Colonic mucosa (tissue), 4 donors: ENCODE data around the gene DTNB. TPM values are rescaled to one million over a fixed set of nuclear protein-coding genes. Genes with fewer than 3 reads are reported as not detected.

Experiments
- DNase-seq: peaks from one replicate; pipeline ENCODE4 v3.0.0-alpha.2; 2020
- H3K27ac ChIP-seq: fragments of 200-600 bp; one replicate; pipeline ENCODE4 v1.8.0; 2021
- H3K27me3 ChIP-seq: fragments of 200-600 bp; one replicate; pipeline ENCODE4 v1.8.0; 2021
- H3K36me3 ChIP-seq: fragments of 200-600 bp; one replicate; pipeline ENCODE4 v1.8.0; 2021
- H3K4me1 ChIP-seq: fragments of 200-600 bp; one replicate; pipeline ENCODE4 v1.8.0; 2021; ENCODE audit warnings: mild to moderate bottlenecking
- H3K4me3 ChIP-seq: fragments of 200-600 bp; one replicate; pipeline ENCODE4 v1.8.0; 2021
- H3K9ac ChIP-seq, 2 donors: one replicate each; pipeline ENCODE4 v1.7.0; 2013; ENCODE audit warnings: control low read depth in 2 of 2, low read depth in 2 of 2, low read length in 2 of 2
- H3K9me3 ChIP-seq: fragments of 200-600 bp; one replicate; pipeline ENCODE4 v1.8.0; 2021
- CTCF ChIP-seq: fragments of 200-600 bp; IDR thresholded peaks from one replicate; pipeline ENCODE4 v1.8.0; 2022; ENCODE audit warnings: antibody characterized with exemption, mild to moderate bottlenecking
- intact Hi-C: fragments of 100-400 bp; cut with DNase I; formaldehyde crosslinking; loops from one replicate; pipeline ENCODE4 v1.14.1; 2022
- total RNA-seq, 2 donors: library from RNA; stranded (reverse); fragmentation: NEBNext Ultra II Directional in 1 of 2; extraction: Animal tissue kit (Norgen Biotek cat#: 25700) in 1 of 2; gene quantifications; one replicate each; pipeline ENCODE4 v1.2.1, GENCODE V29; 2021
- donor health status: healthy.
- donor health status: DM: no; HTN: no; CAD: no.
- donor health status: DM: no; HTN: no; CAD: no.

The DTNB gene
- total RNA-seq, 2 donors from 2014 or later: 5.2 to 9.3 TPM

GRCh38 chr2:25380586-25381375 lies 292.6 kb downstream of the DTNB start:
- Histone ChIP-seq H3K4me1 (peaks cover 9% of the 10 kb centered on the region), H3K27me3 (no peaks in the 10 kb centered on the region), H3K27ac (no peak overlapping the region), H3K36me3 (no peaks in the 10 kb centered on the region), H3K9ac (no peak overlapping the region), H3K9me3 (no peaks in the 10 kb centered on the region), H3K4me3 (no peak overlapping the region)
- no peak for TF ChIP-seq CTCF
- no peak for DNase-seq
- intact Hi-C loops: no loop called here

- intact Hi-C loops: no loop called here
- no peak for TF ChIP-seq CTCF
- DNase-seq: no peak
These were observed 293.4 kb downstream of the DTNB start for GRCh38 chr2:25380023-25380422.

DNA sequence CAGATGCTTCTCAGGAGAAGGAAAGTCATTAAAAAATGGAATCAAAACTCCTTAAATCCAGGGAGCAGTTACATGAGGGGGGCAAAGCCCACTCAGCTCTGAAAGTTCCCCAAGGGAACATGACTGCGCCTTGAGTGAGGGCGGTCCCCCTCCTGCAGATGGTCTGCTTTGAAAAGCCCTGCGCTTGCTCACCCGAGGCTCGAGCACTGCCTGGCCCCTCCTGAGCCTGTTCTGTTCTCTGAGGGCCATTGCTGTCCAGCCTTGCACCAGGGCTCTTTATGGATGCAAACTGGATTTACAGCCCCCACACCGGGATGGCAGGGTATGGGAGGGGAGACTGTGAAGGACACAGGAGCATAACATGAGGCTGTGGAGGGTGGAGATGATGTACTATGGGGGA lies 293.8 kb downstream of the DTNB start:
- no peak for TF ChIP-seq CTCF
- no peaks in the 10 kb centered on the region for H3K36me3 ChIP-seq
- intact Hi-C loops: no loop called here
- H3K9ac ChIP-seq: no peak overlapping the region
- no peak overlapping the region for H3K4me3 ChIP-seq
- no peaks in the 10 kb centered on the region for H3K9me3 ChIP-seq
- no peak for DNase-seq
- H3K27me3 ChIP-seq: no peaks in the 10 kb centered on the region
- H3K4me1 ChIP-seq: peaks cover 9% of the 10 kb centered on the region
- H3K27ac ChIP-seq: no peak overlapping the region

More at GRCh38 chr2:25380023-25380422, 293.4 kb downstream of the DTNB start:
- Histone ChIP-seq H3K27me3 (no peaks in the 10 kb centered on the region), H3K9ac (no peak overlapping the region), H3K4me3 (no peak overlapping the region), H3K36me3 (no peaks in the 10 kb centered on the region), H3K4me1 (peaks cover 9% of the 10 kb centered on the region), H3K27ac (no peak overlapping the region), H3K9me3 (no peaks in the 10 kb centered on the region)

- H3K9ac ChIP-seq: no peak overlapping the region
- intact Hi-C loops: no loop called here
- no peak overlapping the region for H3K27ac ChIP-seq
- TF ChIP-seq CTCF: no peak
- no peaks in the 10 kb centered on the region for H3K9me3 ChIP-seq
- no peak overlapping the region for H3K4me3 ChIP-seq
- no peak for DNase-seq
- H3K36me3 ChIP-seq: no peaks in the 10 kb centered on the region
- no peaks in the 10 kb centered on the region for H3K27me3 ChIP-seq
- H3K4me1 ChIP-seq: peaks cover 9% of the 10 kb centered on the region
These were observed 294.5 kb downstream of the DTNB start for GRCh38 chr2:25378731-25379490.

DNA sequence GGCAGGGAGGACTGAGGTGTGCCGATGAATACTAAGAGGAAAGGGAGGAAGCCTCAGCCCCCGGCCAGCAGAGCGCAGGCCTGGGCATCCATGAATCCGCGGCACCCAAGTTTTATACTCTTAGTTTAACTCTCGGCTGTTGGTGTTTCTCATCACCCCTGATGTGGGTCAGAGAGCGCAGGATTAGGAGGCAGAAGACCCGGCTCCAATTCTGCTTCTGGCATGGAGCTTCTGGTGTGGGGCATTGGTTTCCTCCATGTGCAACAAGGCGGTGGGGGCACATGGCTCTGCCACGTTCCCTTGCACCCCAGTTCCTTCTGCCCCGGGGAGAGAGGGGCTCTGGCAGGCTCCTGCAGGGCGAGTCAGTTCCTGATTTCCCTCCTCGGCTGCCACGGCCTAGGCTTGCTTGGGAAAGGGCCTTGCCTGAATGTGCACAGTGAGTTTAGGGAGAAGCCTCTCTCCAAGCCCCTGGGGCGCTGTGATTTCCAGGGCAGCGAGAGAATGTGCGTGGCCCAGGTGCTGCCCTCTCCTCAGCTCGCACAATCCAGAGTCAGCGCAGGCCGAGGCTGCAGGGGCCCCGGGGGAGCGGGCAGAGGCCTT lies 295.5 kb downstream of the DTNB start:
- no peak for TF ChIP-seq CTCF
- Histone ChIP-seq H3K27ac (no peak overlapping the region), H3K27me3 (no peaks in the 10 kb centered on the region), H3K9ac (no peak overlapping the region), H3K4me1 (peaks cover 9% of the 10 kb centered on the region), H3K9me3 (no peaks in the 10 kb centered on the region), H3K4me3 (no peak overlapping the region), H3K36me3 (no peaks in the 10 kb centered on the region)
- no peak for DNase-seq
- intact Hi-C loops: no loop called here
